ENCODE measurements around the gene BMP8A. TPM values are rescaled to one million over a fixed set of nuclear protein-coding genes. Genes with fewer than 3 reads are reported as not detected.

Gene BMP8A
- total and polyA plus RNA-seq, 2 of the 8 experiments (the other 6 are each of a cell fraction or from before 2014, with no cell fraction given): 0.38 to 0.43 TPM

- no peak overlapping the region for H3K9ac ChIP-seq (replicated peaks in 1 of 4; ENCODE audit: extremely low read depth in 1 of 4, low read depth in 3 of 4, low read length in 3 of 4)
- no peak overlapping the region for H3K56ac ChIP-seq (replicated peaks; ENCODE audit: insufficient read length, low read depth, low read length)
- no peak overlapping the region for H2BK120ac ChIP-seq (replicated peaks; ENCODE audit: low read depth, low read length)
- H3K14ac ChIP-seq (ENCODE audit: insufficient read length): no peak overlapping the region
- no peak overlapping the region for H4K91ac ChIP-seq (replicated peaks; ENCODE audit: insufficient read length, low read length)
- no peak overlapping the region for H2AK5ac ChIP-seq (ENCODE audit: low read depth, low read length)
- H3K4me3 ChIP-seq (ENCODE audit: extremely low read depth in 1 of 4, insufficient read depth in 2 of 4, low read depth in 3 of 4, low read length in 4 of 4): no peak overlapping the region
- H2BK15ac ChIP-seq (ENCODE audit: low read length): no peak overlapping the region
- 87% methylated on average over 14 of the region's 15 CpGs; no CpG with 5 or more reads in 1 of the 2 experiments for WGBS, 2 experiments (ENCODE audit: extremely low coverage in 1 of 2, insufficient coverage in 1 of 2, insufficient read length in 1 of 2, insufficient replicate concordance in 2 of 2, low coverage in 1 of 2, low lambda C conversion rate in 2 of 2, missing lambda C conversion rate in 1 of 2)
- no peak overlapping the region for H3K4ac ChIP-seq (replicated peaks; ENCODE audit: insufficient read length, low read depth, low read length)
- no peaks in the 10 kb centered on the region for H3K4me1 ChIP-seq (replicated peaks in 1 of 4; ENCODE audit: control insufficient read depth in 3 of 4, insufficient read depth in 4 of 4, low read length in 3 of 4)
- ChIA-PET POLR2A (ENCODE audit: partially characterized antibody) (interaction anchor here (0.7 to 1.2 kb wide), 2 partner anchors 14 to 35 kb away, joined by 4 to 5 read pairs; no protein-coding TSS in a partner anchor), CTCF (ENCODE audit: partially characterized antibody) (interaction anchor here (3.7 kb wide), 1 partner anchor 14 kb away, joined by 20 read pairs; no protein-coding TSS in a partner anchor)
- no peaks in the 10 kb centered on the region; a peak in 1 of 7 replicates for H3K27me3 ChIP-seq (replicated peaks in 1 of 4; ENCODE audit: control insufficient read depth in 3 of 4, extremely low read depth in 1 of 4, insufficient read depth in 3 of 4, low read length in 3 of 4)
- H3K79me2 ChIP-seq (ENCODE audit: control insufficient read depth in 1 of 2, insufficient read depth in 2 of 2, low read length in 2 of 2): no peaks in the 10 kb centered on the region
- no peak overlapping the region for H2BK5ac ChIP-seq (ENCODE audit: low read depth, low read length)
- no peak overlapping the region for H2BK12ac ChIP-seq (ENCODE audit: low read depth, low read length)
- H3K23me2 ChIP-seq (ENCODE audit: low read depth, low read length): no peaks in the 10 kb centered on the region
- H2BK20ac ChIP-seq (ENCODE audit: low read length): no peak overlapping the region
- H3K23ac ChIP-seq (ENCODE audit: insufficient read length): no peak overlapping the region
- H2AFZ ChIP-seq (ENCODE audit: low read length): no peak overlapping the region
- no peak for FAIRE-seq
- no peak overlapping the region for H3K18ac ChIP-seq (ENCODE audit: extremely low read depth, low read length)
- H3K4me2 ChIP-seq (ENCODE audit: insufficient read depth in 1 of 2, low read depth in 2 of 2, low read length in 2 of 2): no peak overlapping the region
- no peak overlapping the region for H3K27ac ChIP-seq (ENCODE audit: low read depth, low read length)
- H3K36me3 ChIP-seq (ENCODE audit: control insufficient read depth in 2 of 4, insufficient read depth in 4 of 4, low read length in 3 of 4): no peaks in the 10 kb centered on the region; a peak in 3 of 8 replicates
- DNase-seq (ENCODE audit: low read depth in 1 of 2, low spot score in 2 of 2): no peak
- H3K9me3 ChIP-seq (ENCODE audit: insufficient read depth in 2 of 2, low read depth in 1 of 2, low read length in 1 of 2): no peaks in the 10 kb centered on the region
- H4K5ac ChIP-seq (ENCODE audit: insufficient read length, low read depth, low read length): no peak overlapping the region
- no peaks in the 10 kb centered on the region for H3K79me1 ChIP-seq (ENCODE audit: low read depth, low read length)
- H4K20me1 ChIP-seq (replicated peaks in 1 of 2; ENCODE audit: control insufficient read depth in 1 of 2, insufficient read depth in 2 of 2, low read length in 2 of 2): no peaks in the 10 kb centered on the region
- H4K8ac ChIP-seq (ENCODE audit: extremely low read depth, insufficient read depth, low read length): no peak overlapping the region
- no peak for TF ChIP-seq MAFK (IDR thresholded peaks at IDR 0.05; ENCODE audit: low read depth, low read length)
- no peak for TF ChIP-seq SP2 (IDR thresholded peaks at IDR 0.05; ENCODE audit: low read length)
- TF ChIP-seq BCL11A (IDR thresholded peaks at IDR 0.05; ENCODE audit: low read depth in 2 of 2, low read length in 2 of 2): no peak
- no peak for TF ChIP-seq FOSL1 (IDR thresholded peaks at IDR 0.05; ENCODE audit: insufficient read depth, low read depth, low read length)
- no peak for TF ChIP-seq RFX5 (IDR thresholded peaks at IDR 0.05; ENCODE audit: borderline replicate concordance, low read depth, low read length)
These were observed 33.3 kb downstream of the BMP8A start for GRCh38 chr1:39524591-39525365.

Data from H1 (cell line).